HepG2 (cell line): ENCODE measurements around the gene DENND4C. TPM values are rescaled to one million over a fixed set of nuclear protein-coding genes. Genes with fewer than 3 reads are reported as not detected.

Experiments
- ATAC-seq: fragments of 200-7000 bp; cut with Tn5 transposase; 3 replicates; pipeline ENCODE4 v1.9.1; 2020; ENCODE audit warnings: mild to moderate bottlenecking, moderate library complexity
- BruUV-seq: library from RNA; stranded (reverse); fragments of 400-500 nt; replicated peaks from 2 replicates; lab custom pipeline; 2021; lab: Mats Ljungman, UMichigan
- CTCF ChIA-PET: fragments of 300-600 bp; formaldehyde crosslinking; extraction: SDS; loops from one replicate; lab custom pipeline; 2021; ENCODE audit warnings: low total read pairs, inconsistent platforms, low intra/inter-chr PET ratio; lab: Yijun Ruan, JAX
- POLR2A ChIA-PET: fragments of 350-600 bp; sonication (Branson Sonifier 250); formaldehyde crosslinking; loops from one replicate; lab custom pipeline; 2020; ENCODE audit warnings: antibody characterized with exemption, inconsistent platforms; lab: Yijun Ruan, JAX
- DNase-seq: peaks from one replicate; pipeline ENCODE4 v3.0.0-alpha.2; 2015; ENCODE audit warnings: low spot score
- FAIRE-seq: peaks from 3 replicates; lab custom pipeline; 2011; peaks lifted over from hg19 to GRCh38; lab: Jason Lieb, UNC
- H2AFZ ChIP-seq: one replicate; pipeline ENCODE4 v1.6.1; 2011; ENCODE audit warnings: low read length, inconsistent platforms
- H3K27ac ChIP-seq: fragments of 300-600 bp; 3 replicates; pipeline ENCODE4 v1.8.0; 2011; ENCODE audit warnings: mixed run types, mild to moderate bottlenecking, mixed read lengths, low read length, inconsistent platforms; ENCODE audit not compliant: insufficient read depth; ENCODE audit errors: extremely low read length
- H3K27me3 ChIP-seq, 2 experiments: fragments of 200-600 bp in 1 of 2; 2 replicates in 1 of 2; 3 replicates in 1 of 2; pipeline versions ENCODE4 v1.6.0 to v1.8.0; 2011; ENCODE audit warnings: low read length in 2 of 2, mild to moderate bottlenecking in 2 of 2, moderate library complexity in 2 of 2, inconsistent platforms in 1 of 2; ENCODE audit not compliant: insufficient read depth in 2 of 2, control insufficient read depth in 1 of 2
- H3K36me3 ChIP-seq, 2 experiments: fragments of 200-600 bp in 1 of 2; replicated peaks in 1 of 2; 2 replicates in 1 of 2; 3 replicates in 1 of 2; pipeline versions ENCODE4 v1.5.1 to v1.8.0; 2011; ENCODE audit warnings: low read length in 2 of 2, inconsistent platforms in 1 of 2; ENCODE audit not compliant: insufficient read depth in 2 of 2, control insufficient read depth in 1 of 2
- H3K4me1 ChIP-seq: 2 replicates; pipeline ENCODE4 v1.5.1; 2012; ENCODE audit warnings: low read length, inconsistent platforms; ENCODE audit not compliant: insufficient read depth
- H3K4me2 ChIP-seq: 2 replicates; pipeline ENCODE4 v1.6.0; 2011; ENCODE audit warnings: low read depth, low read length, inconsistent platforms
- H3K4me3 ChIP-seq, 3 experiments: fragments of 200-600 bp in 1 of 3; sonication (generic), shearing (Covaris generic) in 1 of 3; replicated peaks in 1 of 3; 2 replicates each; pipeline ENCODE4 v1.5.1; 2011 to 2016; ENCODE audit warnings: low read length in 3 of 3, inconsistent platforms in 2 of 3, low read depth in 2 of 3, mild to moderate bottlenecking in 2 of 3, control low read depth in 1 of 3, mixed read lengths in 1 of 3; ENCODE audit not compliant: insufficient read depth in 1 of 3
- H3K79me2 ChIP-seq: one replicate; pipeline ENCODE4 v1.6.1; 2011; ENCODE audit warnings: low read length, inconsistent platforms; ENCODE audit not compliant: insufficient read depth
- H3K9ac ChIP-seq: 2 replicates; pipeline ENCODE4 v1.6.0; 2011; ENCODE audit warnings: mild to moderate bottlenecking, low read depth, low read length, inconsistent platforms; ENCODE audit not compliant: insufficient read depth
- H3K9me3 ChIP-seq: 2 replicates; pipeline ENCODE4 v1.5.1; 2012; ENCODE audit warnings: mild to moderate bottlenecking, low read length
- H4K20me1 ChIP-seq: 2 replicates; pipeline ENCODE4 v1.6.0; 2011; ENCODE audit warnings: inconsistent platforms, mild to moderate bottlenecking, low read length, moderate library complexity; ENCODE audit not compliant: insufficient read depth
- KLF13 ChIP-seq: sonication (generic); formaldehyde crosslinking; IDR thresholded peaks from 2 replicates; pipeline ENCODE4 v1.4.0; 2020; ENCODE audit warnings: mild to moderate bottlenecking, missing genetic modification reagents
- MEIS1 ChIP-seq: sonication (generic); formaldehyde crosslinking; IDR thresholded peaks from 2 replicates; pipeline ENCODE4 v1.9.0; 2021; ENCODE audit warnings: mild to moderate bottlenecking, missing genetic modification reagents, moderate library complexity, borderline replicate concordance
- PPARG ChIP-seq: conservative IDR thresholded peaks from 2 replicates; pipeline ENCODE4 v1.6.1; 2016; ENCODE audit warnings: missing biosample characterization, missing genetic modification reagents
- PTBP1 ChIP-seq: fragments of 200-400 bp; formaldehyde crosslinking; IDR thresholded peaks from 2 replicates; pipeline ENCODE4 v1.6.1; 2018; ENCODE audit warnings: low read length, low read depth; ENCODE audit not compliant: poor library complexity, severe bottlenecking
- RXRB ChIP-seq: IDR thresholded peaks from 2 replicates; pipeline ENCODE4 v1.6.1; 2016; ENCODE audit warnings: borderline replicate concordance, missing genetic modification reagents, missing compliant biosample characterization
- SNRNP70 ChIP-seq: fragments of 200-400 bp; formaldehyde crosslinking; IDR thresholded peaks from 2 replicates; pipeline ENCODE4 v1.6.1; 2017; ENCODE audit warnings: mild to moderate bottlenecking, low read depth, low read length, moderate library complexity
- TBX2 ChIP-seq: sonication (generic); formaldehyde crosslinking; IDR thresholded peaks from 2 replicates; pipeline ENCODE4 v1.5.0; 2020; ENCODE audit warnings: missing genetic modification reagents, mild to moderate bottlenecking, borderline replicate concordance
- TCF7L2 ChIP-seq: IDR thresholded peaks from 2 replicates; pipeline ENCODE4 v1.6.1; 2011; ENCODE audit warnings: mild to moderate bottlenecking, low read depth, low read length, moderate library complexity
- THYN1 ChIP-seq: sonication (generic); formaldehyde crosslinking; IDR thresholded peaks from 2 replicates; pipeline ENCODE4 v1.8.1; 2023; ENCODE audit warnings: low read depth, mild to moderate bottlenecking, moderate library complexity, missing genetic modification reagents, borderline replicate concordance
- ZBTB42 ChIP-seq: sonication (generic); formaldehyde crosslinking; IDR thresholded peaks from 2 replicates; pipeline ENCODE4 v1.5.0; 2020; ENCODE audit warnings: mild to moderate bottlenecking, missing genetic modification reagents
- ZNF136 ChIP-seq: sonication (generic); formaldehyde crosslinking; IDR thresholded peaks from 2 replicates; pipeline ENCODE4 v1.8.1; 2022; ENCODE audit warnings: low read depth, mild to moderate bottlenecking, moderate library complexity, missing genetic modification reagents
- ZNF24 ChIP-seq: fragments of 450-650 bp; IDR thresholded peaks from 2 replicates; pipeline ENCODE4 v1.6.1; 2017; ENCODE audit warnings: antibody characterized with exemption, mild to moderate bottlenecking
- ZNF780A ChIP-seq: sonication (generic); formaldehyde crosslinking; IDR thresholded peaks from 2 replicates; pipeline ENCODE4 v1.8.0; 2022; ENCODE audit warnings: mild to moderate bottlenecking, missing genetic modification reagents, moderate library complexity
- WGBS: methylation state at CpG from one replicate; pipeline ENCODE4 v1.1.6; 2017; ENCODE audit warnings: low lambda C conversion rate; 5-methylcytosine and 5-hydroxymethylcytosine counted together
- in situ Hi-C: cut with HindIII; loops from 2 replicates; pipeline ENCODE4 v1.10.0; 2017; ENCODE audit warnings: low pct_unique_long_range_greater_than_20kb; ENCODE audit not compliant: extremely low pct_ligation_motif_present
- intact Hi-C: fragments of 100-400 bp; cut with micrococcal nuclease; formaldehyde crosslinking; loops from one replicate; pipeline ENCODE4 v1.10.0; 2022; ENCODE audit not compliant: unreplicated experiment
- polyA plus RNA-seq, 8 experiments: library from polyadenylated mRNA; depleted of rRNA in 3 of 8; stranded (reverse) in 7 of 8; unstranded in 1 of 8; fragments of >200 nt; fragmentation: Illumina TruSeq in 4 of 8; extraction: Trizol in 4 of 8; gene quantifications; 2 replicates each; pipeline versions ENCODE4 v1.2.1 to v1.2.3, GENCODE V29; 2011 to 2016; ENCODE audit warnings: low read depth in 4 of 8, missing spikeins in 1 of 8, mixed read lengths in 1 of 8; ENCODE audit not compliant: insufficient read depth in 1 of 8
- total RNA-seq, 5 experiments: library from RNA; depleted of rRNA; stranded (reverse); fragments of >200 nt; fragmentation: Illumina TruSeq; extraction: Trizol; gene quantifications; 2 replicates each; pipeline ENCODE4 v1.2.3, GENCODE V29; 2016; ENCODE audit warnings: low read depth in 1 of 5
- TF ChIP-seq, protein P1 (sequence below): sonication (generic); formaldehyde crosslinking; IDR thresholded peaks from 2 replicates; pipeline ENCODE4 v1.4.0; 2020; ENCODE audit warnings: missing genetic modification reagents
- TF ChIP-seq, protein P2 (sequence below): sonication (generic); formaldehyde crosslinking; IDR thresholded peaks from 2 replicates; pipeline ENCODE4 v1.4.0; 2020; ENCODE audit warnings: missing genetic modification reagents, borderline replicate concordance

Gene DENND4C
- total and polyA plus RNA-seq, 2 of the 13 experiments (the other 11 are each of a cell fraction or from before 2014, with no cell fraction given), result 19.1 to 27.2 TPM

DNA sequence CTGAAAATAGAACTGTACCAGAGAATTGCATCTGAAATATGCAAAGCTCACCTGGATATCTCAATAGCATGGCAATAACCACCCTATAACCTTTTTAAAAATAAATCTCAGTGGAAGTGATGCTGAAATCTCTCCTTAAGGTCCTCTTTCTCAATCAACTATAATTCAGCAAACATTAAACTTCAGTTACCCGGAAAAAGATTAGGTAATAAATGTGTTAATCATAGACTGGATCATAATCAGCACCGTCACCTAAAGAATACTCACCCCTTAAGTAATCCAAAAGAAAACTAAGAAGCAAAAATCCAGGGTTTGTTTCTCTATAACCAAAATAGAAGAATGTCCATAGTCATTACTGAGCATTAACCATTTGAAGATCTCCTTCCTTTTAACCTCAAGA is 44.3 kb upstream of the DENND4C start:
- WGBS, result 94% methylated on average over 2 of the region's 2 CpGs
- no peaks in the 10 kb centered on the region for H3K36me3 ChIP-seq
- no peak overlapping the region for H3K27ac ChIP-seq
- peaks cover 31% of the 10 kb centered on the region for H3K4me1 ChIP-seq
- no peak overlapping the region for H3K4me2 ChIP-seq
- no TSS peak for BruUV-seq
- H2AFZ ChIP-seq, result no peak overlapping the region
- no peak for ATAC-seq
- no peak for FAIRE-seq
- intact Hi-C loops (loop anchor here (10.0 kb wide), 1 partner anchor 269 kb away; no protein-coding TSS in a partner anchor), in situ Hi-C loops (no loop called here)
- POLR2A ChIA-PET, result no interaction called here
- H3K9me3 ChIP-seq, result no peaks in the 10 kb centered on the region
- no peaks in the 10 kb centered on the region for H3K27me3 ChIP-seq
- CTCF ChIA-PET, result no interaction called here
- H4K20me1 ChIP-seq, result no peaks in the 10 kb centered on the region
- no peak for DNase-seq
- no peak overlapping the region for H3K4me3 ChIP-seq
- no peak for TF ChIP-seq RXRB (CRISPR knock-in tag)
- TF ChIP-seq PTBP1, result no peak
- TF ChIP-seq, protein P1, sequence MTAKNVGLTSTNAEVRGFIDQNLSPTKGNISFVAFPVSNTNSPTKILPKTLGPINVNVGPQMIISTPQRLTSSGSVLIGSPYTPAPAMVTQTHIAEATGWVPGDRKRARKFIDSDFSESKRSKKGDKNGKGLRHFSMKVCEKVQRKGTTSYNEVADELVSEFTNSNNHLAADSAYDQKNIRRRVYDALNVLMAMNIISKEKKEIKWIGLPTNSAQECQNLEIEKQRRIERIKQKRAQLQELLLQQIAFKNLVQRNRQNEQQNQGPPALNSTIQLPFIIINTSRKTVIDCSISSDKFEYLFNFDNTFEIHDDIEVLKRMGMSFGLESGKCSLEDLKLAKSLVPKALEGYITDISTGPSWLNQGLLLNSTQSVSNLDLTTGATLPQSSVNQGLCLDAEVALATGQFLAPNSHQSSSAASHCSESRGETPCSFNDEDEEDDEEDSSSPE (CRISPR knock-in tag), result no peak
- TF ChIP-seq THYN1 (CRISPR knock-in tag), result no peak
- no peak for TF ChIP-seq SNRNP70
- TF ChIP-seq, all 625 proteins: peak for 0
- Histone ChIP-seq H3K9ac (no peak overlapping the region), H3K79me2 (no peaks in the 10 kb centered on the region)

DNA sequence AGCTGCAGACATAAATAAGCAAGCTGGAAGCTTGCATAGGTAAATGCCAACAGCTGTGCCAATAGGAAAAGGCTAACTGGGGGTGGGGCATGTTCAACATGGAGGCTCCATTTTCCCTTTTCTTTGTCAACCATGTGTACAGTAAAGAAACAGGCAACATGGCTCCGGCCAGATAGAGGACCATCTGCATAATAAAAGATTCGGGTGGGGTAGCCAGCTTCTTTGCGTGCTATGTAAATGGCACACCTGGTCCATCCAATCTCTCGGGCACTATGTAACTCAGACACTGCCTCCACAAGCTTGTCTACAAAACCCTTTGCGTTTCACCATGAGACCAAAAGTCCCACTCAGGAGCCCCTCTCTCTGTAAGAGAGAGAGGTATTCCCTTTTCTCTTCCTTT is 41.7 kb upstream of the DENND4C start:
- in situ Hi-C loops, result no loop called here
- Histone ChIP-seq H2AFZ (no peak overlapping the region), H3K79me2 (no peaks in the 10 kb centered on the region), H3K4me3 (no peak overlapping the region), H3K9ac (no peak overlapping the region), H3K36me3 (no peaks in the 10 kb centered on the region), H3K27me3 (no peaks in the 10 kb centered on the region), H3K4me1 (peaks cover 38% of the 10 kb centered on the region), H3K9me3 (no peaks in the 10 kb centered on the region)
- FAIRE-seq (no peak), DNase-seq (no peak)
- no TSS peak for BruUV-seq
- CTCF ChIA-PET, result no interaction called here
- intact Hi-C loops, result loop anchor here (10.0 kb wide), 1 partner anchor 266 kb away; no protein-coding TSS in a partner anchor
- TF ChIP-seq MEIS1 (CRISPR knock-in tag), result no peak
- no peak for TF ChIP-seq ZBTB42
- TF ChIP-seq TCF7L2, result no peak
- no peak for TF ChIP-seq ZNF780A (CRISPR knock-in tag)
- no peak for TF ChIP-seq ZNF136 (CRISPR knock-in tag)
- TF ChIP-seq TBX2 (CRISPR knock-in tag), result no peak
- no peak for TF ChIP-seq KLF13 (CRISPR knock-in tag)
- TF ChIP-seq ZNF24, result no peak
- TF ChIP-seq, protein P2, sequence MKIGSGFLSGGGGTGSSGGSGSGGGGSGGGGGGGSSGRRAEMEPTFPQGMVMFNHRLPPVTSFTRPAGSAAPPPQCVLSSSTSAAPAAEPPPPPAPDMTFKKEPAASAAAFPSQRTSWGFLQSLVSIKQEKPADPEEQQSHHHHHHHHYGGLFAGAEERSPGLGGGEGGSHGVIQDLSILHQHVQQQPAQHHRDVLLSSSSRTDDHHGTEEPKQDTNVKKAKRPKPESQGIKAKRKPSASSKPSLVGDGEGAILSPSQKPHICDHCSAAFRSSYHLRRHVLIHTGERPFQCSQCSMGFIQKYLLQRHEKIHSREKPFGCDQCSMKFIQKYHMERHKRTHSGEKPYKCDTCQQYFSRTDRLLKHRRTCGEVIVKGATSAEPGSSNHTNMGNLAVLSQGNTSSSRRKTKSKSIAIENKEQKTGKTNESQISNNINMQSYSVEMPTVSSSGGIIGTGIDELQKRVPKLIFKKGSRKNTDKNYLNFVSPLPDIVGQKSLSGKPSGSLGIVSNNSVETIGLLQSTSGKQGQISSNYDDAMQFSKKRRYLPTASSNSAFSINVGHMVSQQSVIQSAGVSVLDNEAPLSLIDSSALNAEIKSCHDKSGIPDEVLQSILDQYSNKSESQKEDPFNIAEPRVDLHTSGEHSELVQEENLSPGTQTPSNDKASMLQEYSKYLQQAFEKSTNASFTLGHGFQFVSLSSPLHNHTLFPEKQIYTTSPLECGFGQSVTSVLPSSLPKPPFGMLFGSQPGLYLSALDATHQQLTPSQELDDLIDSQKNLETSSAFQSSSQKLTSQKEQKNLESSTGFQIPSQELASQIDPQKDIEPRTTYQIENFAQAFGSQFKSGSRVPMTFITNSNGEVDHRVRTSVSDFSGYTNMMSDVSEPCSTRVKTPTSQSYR, result no peak
- TF ChIP-seq PPARG (CRISPR knock-in tag), result no peak
- TF ChIP-seq, all 625 proteins: peak for 0
- no peak for ATAC-seq
- H4K20me1 ChIP-seq, result no peaks in the 10 kb centered on the region
- no peak overlapping the region for H3K27ac ChIP-seq
- 95% methylated on average over 5 of the region's 5 CpGs for WGBS
- POLR2A ChIA-PET, result no interaction called here
- no peak overlapping the region for H3K4me2 ChIP-seq
